HepG2 (cell line): Measurements from ENCODE around the gene GLTPD2. TPM values are rescaled to one million over a fixed set of nuclear protein-coding genes. Genes with fewer than 3 reads are reported as not detected.

Source experiments
- CERS6 ChIP-seq: sonication (generic); formaldehyde crosslinking; IDR thresholded peaks from 2 replicates; pipeline ENCODE4 v1.5.0; 2020; ENCODE audit warnings: missing genetic modification reagents
- DNMT3B ChIP-seq: conservative IDR thresholded peaks from 2 replicates; pipeline ENCODE4 v1.6.1; 2016; ENCODE audit warnings: missing biosample characterization, control low read depth
- DZIP1 ChIP-seq: sonication (generic); formaldehyde crosslinking; IDR thresholded peaks from 2 replicates; pipeline ENCODE4 v1.5.0; 2020; ENCODE audit warnings: mild to moderate bottlenecking, missing genetic modification reagents
- EP300 ChIP-seq, 3 experiments: sonication (generic) in 1 of 3; formaldehyde crosslinking in 1 of 3; IDR thresholded peaks; 2 replicates each; pipeline versions ENCODE4 v1.5.1 to v1.6.1; 2011 to 2020; ENCODE audit warnings: low read depth in 2 of 3, low read length in 2 of 3, borderline replicate concordance in 1 of 3, improper control_type of control experiment in 1 of 3, mild to moderate bottlenecking in 1 of 3, missing genetic modification reagents in 1 of 3, moderate library complexity in 1 of 3
- IKZF1 ChIP-seq: fragments of 450-650 bp; IDR thresholded peaks from 2 replicates; pipeline ENCODE4 v1.7.1; 2016
- MEF2D ChIP-seq: sonication (generic); formaldehyde crosslinking; IDR thresholded peaks from 2 replicates; pipeline ENCODE4 v1.5.1; 2020; ENCODE audit warnings: mild to moderate bottlenecking, missing genetic modification reagents
- NCOA5 ChIP-seq: sonication (generic); formaldehyde crosslinking; IDR thresholded peaks from 2 replicates; pipeline ENCODE4 v1.4.0; 2020; ENCODE audit warnings: missing genetic modification reagents
- POGZ ChIP-seq: sonication (generic); formaldehyde crosslinking; IDR thresholded peaks from 2 replicates; pipeline ENCODE4 v1.4.0; 2020; ENCODE audit warnings: mild to moderate bottlenecking, missing genetic modification reagents
- RNF2 ChIP-seq: fragments of 450-650 bp; conservative IDR thresholded peaks from 2 replicates; pipeline ENCODE4 v1.6.1; 2016; ENCODE audit warnings: low read depth
- RXRA ChIP-seq: sonication (generic); formaldehyde crosslinking; IDR thresholded peaks from 2 replicates; pipeline ENCODE4 v1.5.1; 2020; ENCODE audit warnings: missing genetic modification reagents
- SOX13 ChIP-seq, 3 experiments: fragments of 450-650 bp in 1 of 3; sonication (generic) in 1 of 3; formaldehyde crosslinking in 1 of 3; IDR thresholded peaks in 2 of 3; conservative IDR thresholded peaks in 1 of 3; 2 replicates each; pipeline versions ENCODE4 v1.5.0 to v1.6.1; 2016 to 2020; ENCODE audit warnings: antibody characterized with exemption in 1 of 3, mild to moderate bottlenecking in 1 of 3, missing compliant biosample characterization in 1 of 3, missing genetic modification reagents in 1 of 3, moderate library complexity in 1 of 3
- ZBTB4 ChIP-seq: sonication (generic); formaldehyde crosslinking; IDR thresholded peaks from 2 replicates; pipeline ENCODE4 v1.4.0; 2020; ENCODE audit warnings: missing genetic modification reagents, mild to moderate bottlenecking, borderline replicate concordance
- ZNF253 ChIP-seq: sonication (generic); formaldehyde crosslinking; IDR thresholded peaks from 2 replicates; pipeline ENCODE4 v1.8.0; 2022; ENCODE audit warnings: mild to moderate bottlenecking, missing genetic modification reagents, borderline replicate concordance
- ZNF335 ChIP-seq: sonication (generic); formaldehyde crosslinking; IDR thresholded peaks from 2 replicates; pipeline ENCODE4 v1.4.0; 2020; ENCODE audit warnings: missing genetic modification reagents
- ZNF543 ChIP-seq: sonication (generic); formaldehyde crosslinking; IDR thresholded peaks from 2 replicates; pipeline ENCODE4 v1.4.0; 2020; ENCODE audit warnings: mild to moderate bottlenecking, missing genetic modification reagents
- ZNF546 ChIP-seq: sonication (generic); formaldehyde crosslinking; conservative IDR thresholded peaks from 2 replicates; pipeline ENCODE4 v1.8.1; 2023; ENCODE audit warnings: mild to moderate bottlenecking, missing genetic modification reagents
- ZNF629 ChIP-seq: sonication (generic); formaldehyde crosslinking; conservative IDR thresholded peaks from 2 replicates; pipeline ENCODE4 v1.5.0; 2020; ENCODE audit warnings: missing genetic modification reagents
- ZNF737 ChIP-seq: sonication (generic); formaldehyde crosslinking; IDR thresholded peaks from 2 replicates; pipeline ENCODE4 v1.5.0; 2020; ENCODE audit warnings: missing genetic modification reagents, mild to moderate bottlenecking, borderline replicate concordance
- ZNF749 ChIP-seq: sonication (generic); formaldehyde crosslinking; IDR thresholded peaks from 2 replicates; pipeline ENCODE4 v1.8.0; 2022; ENCODE audit warnings: mild to moderate bottlenecking, missing genetic modification reagents, moderate library complexity, borderline replicate concordance
- polyA plus RNA-seq, 8 experiments: library from polyadenylated mRNA; depleted of rRNA in 3 of 8; stranded (reverse) in 7 of 8; unstranded in 1 of 8; fragments of >200 nt; fragmentation: Illumina TruSeq in 4 of 8; extraction: Trizol in 4 of 8; gene quantifications; 2 replicates each; pipeline versions ENCODE4 v1.2.1 to v1.2.3, GENCODE V29; 2011 to 2016; ENCODE audit warnings: low read depth in 4 of 8, missing spikeins in 1 of 8, mixed read lengths in 1 of 8; ENCODE audit not compliant: insufficient read depth in 1 of 8
- total RNA-seq, 5 experiments: library from RNA; depleted of rRNA; stranded (reverse); fragments of >200 nt; fragmentation: Illumina TruSeq; extraction: Trizol; gene quantifications; 2 replicates each; pipeline ENCODE4 v1.2.3, GENCODE V29; 2016; ENCODE audit warnings: low read depth in 1 of 5
- TF ChIP-seq, protein P1 (sequence below): sonication (generic); formaldehyde crosslinking; IDR thresholded peaks from 2 replicates; pipeline ENCODE4 v1.9.0; 2021; ENCODE audit warnings: missing genetic modification reagents, mild to moderate bottlenecking, borderline replicate concordance

The GLTPD2 gene
- total and polyA plus RNA-seq, 2 of the 13 experiments (the other 11 are each of a cell fraction or from before 2014, with no cell fraction given): 7.5 to 12.9 TPM

DNA sequence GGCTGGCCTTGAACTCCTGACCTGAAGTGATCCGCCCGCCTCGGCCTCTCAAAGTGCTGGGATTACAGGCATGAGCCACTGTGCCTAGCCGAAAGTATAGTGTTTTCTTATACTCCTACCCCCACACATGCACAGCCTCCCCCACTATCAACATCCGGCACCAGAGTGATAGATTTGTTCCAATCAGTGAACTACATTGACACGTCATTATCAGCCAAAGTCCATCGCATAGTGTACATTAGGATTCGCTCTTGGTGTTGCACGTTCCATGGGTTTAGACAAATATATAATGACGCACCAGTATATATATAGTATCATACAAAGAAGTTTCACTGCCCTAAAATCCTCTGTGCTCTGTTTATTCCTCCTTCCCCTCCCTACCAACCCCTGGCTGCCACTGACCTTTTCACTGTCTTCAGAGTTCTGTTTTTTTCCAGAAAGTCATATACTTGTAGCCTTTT lies 29.0 kb upstream of the GLTPD2 start (continued):
- TF ChIP-seq ZNF543 (CRISPR knock-in tag) (peak; percentile 75; the same call in 1 of the 2 replicates), SOX13 (IDR thresholded peaks at IDR 0.05) (peak; percentile 65; the same call in 1 of the 2 replicates), SOX13 (CRISPR knock-in tag; conservative IDR thresholded peaks at IDR 0.05 in 1 of 2, IDR thresholded peaks at IDR 0.05 in 1 of 2) (peak in 1 of 2 experiments; percentile 85; a peak in 2 of 4 replicates), NCOA5 (CRISPR knock-in tag) (no peak), MEF2D (CRISPR knock-in tag) (peak; percentile 91), RXRA (CRISPR knock-in tag) (peak; percentile 95), RNF2 (no peak), DZIP1 (CRISPR knock-in tag) (no peak), IKZF1 (no peak), ZNF737 (CRISPR knock-in tag) (no peak), POGZ (CRISPR knock-in tag) (peak; percentile 54; the same call in 1 of the 2 replicates), ZNF546 (CRISPR knock-in tag) (no peak), ZBTB4 (0 out of 2 replicates have a peak, but pooled peaks have one; percentile 24), DNMT3B (CRISPR knock-in tag) (0 out of 2 replicates have a peak, but pooled peaks have one; percentile 30), EP300 (IDR thresholded peaks at IDR 0.05; ENCODE audit: low read depth in 2 of 2, low read length in 2 of 2) (peak; percentile 91 to 93), EP300 (CRISPR knock-in tag; IDR thresholded peaks at IDR 0.05; ENCODE audit: borderline replicate concordance) (peak; percentile 96), ZNF335 (CRISPR knock-in tag) (no peak), ZNF629 (CRISPR knock-in tag) (no peak), ZNF253 (CRISPR knock-in tag) (no peak), ZNF749 (no peak), CERS6 (CRISPR knock-in tag) (no peak)
- TF ChIP-seq, protein P1, sequence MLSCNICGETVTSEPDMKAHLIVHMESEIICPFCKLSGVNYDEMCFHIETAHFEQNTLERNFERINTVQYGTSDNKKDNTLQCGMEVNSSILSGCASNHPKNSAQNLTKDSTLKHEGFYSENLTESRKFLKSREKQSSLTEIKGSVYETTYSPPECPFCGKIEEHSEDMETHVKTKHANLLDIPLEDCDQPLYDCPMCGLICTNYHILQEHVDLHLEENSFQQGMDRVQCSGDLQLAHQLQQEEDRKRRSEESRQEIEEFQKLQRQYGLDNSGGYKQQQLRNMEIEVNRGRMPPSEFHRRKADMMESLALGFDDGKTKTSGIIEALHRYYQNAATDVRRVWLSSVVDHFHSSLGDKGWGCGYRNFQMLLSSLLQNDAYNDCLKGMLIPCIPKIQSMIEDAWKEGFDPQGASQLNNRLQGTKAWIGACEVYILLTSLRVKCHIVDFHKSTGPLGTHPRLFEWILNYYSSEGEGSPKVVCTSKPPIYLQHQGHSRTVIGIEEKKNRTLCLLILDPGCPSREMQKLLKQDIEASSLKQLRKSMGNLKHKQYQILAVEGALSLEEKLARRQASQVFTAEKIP: no peak
